Suprapubic skin (tissue), 3 donors: ENCODE results near the gene FSTL1.

Experiments
- CTCF ChIP-seq, 2 donors: fragments of 200-600 bp in 1 of 2; fragments of 450-650 bp in 1 of 2; sonication (generic) in 1 of 2; IDR thresholded peaks; one replicate each; pipeline ENCODE4 v1.5.1; 2016 to 2019; ENCODE audit warnings: antibody characterized with exemption in 2 of 2, mild to moderate bottlenecking in 1 of 2, moderate library complexity in 1 of 2
- POLR2AphosphoS5 ChIP-seq, 3 donors: sonication (generic); formaldehyde crosslinking; IDR thresholded peaks; one replicate each; pipeline ENCODE4 v1.6.1; 2017; ENCODE audit warnings: antibody characterized with exemption in 3 of 3

- TF ChIP-seq CTCF (IDR thresholded peaks at IDR 0.05) (no peak), POLR2AphosphoS5 (IDR thresholded peaks at IDR 0.05) (no peak)
Observed at GRCh38 chr3:120492103-120492502, 41.3 kb upstream of the FSTL1 start.
